ENCODE data around the gene DMBT1.

The DMBT1 gene

GRCh38 chr10:122674781-122675180, 114.2 kb downstream of the DMBT1 start:
- H3K36me3 Mint-ChIP-seq (ENCODE audit: low read depth), result no peaks in the 10 kb centered on the region
- H3K4me1 Mint-ChIP-seq (ENCODE audit: low read depth), result no peaks in the 10 kb centered on the region
- H3K27me3 Mint-ChIP-seq, result peaks cover 8% of the 10 kb centered on the region
- no peak overlapping the region for H3K27ac Mint-ChIP-seq
- H3K9me3 Mint-ChIP-seq, result no peaks in the 10 kb centered on the region
- H3K4me3 Mint-ChIP-seq, result no peak overlapping the region

GRCh38 chr10:122675278-122675677, 114.7 kb downstream of the DMBT1 start:
- H3K4me1 Mint-ChIP-seq (ENCODE audit: low read depth), result no peaks in the 10 kb centered on the region
- no peak overlapping the region for H3K4me3 Mint-ChIP-seq
- no peak overlapping the region for H3K27ac Mint-ChIP-seq
- no peaks in the 10 kb centered on the region for H3K36me3 Mint-ChIP-seq (ENCODE audit: low read depth)
- peaks cover 8% of the 10 kb centered on the region for H3K27me3 Mint-ChIP-seq
- no peaks in the 10 kb centered on the region for H3K9me3 Mint-ChIP-seq

- no peaks in the 10 kb centered on the region for H3K9me3 Mint-ChIP-seq
- no peaks in the 10 kb centered on the region for H3K4me1 Mint-ChIP-seq (ENCODE audit: low read depth)
- H3K36me3 Mint-ChIP-seq (ENCODE audit: low read depth), result no peaks in the 10 kb centered on the region
- no peak overlapping the region for H3K4me3 Mint-ChIP-seq
- peaks cover 8% of the 10 kb centered on the region for H3K27me3 Mint-ChIP-seq
- H3K27ac Mint-ChIP-seq, result no peak overlapping the region
These were observed 117.7 kb downstream of the DMBT1 start for GRCh38 chr10:122678266-122678665.

GRCh38 chr10:122682522-122682921, 122.0 kb downstream of the DMBT1 start:
- Mint-ChIP-seq H3K27me3 (peaks cover 21% of the 10 kb centered on the region), H3K4me1 (ENCODE audit: low read depth) (no peaks in the 10 kb centered on the region), H3K27ac (no peak overlapping the region), H3K9me3 (no peaks in the 10 kb centered on the region), H3K4me3 (no peak overlapping the region), H3K36me3 (ENCODE audit: low read depth) (no peaks in the 10 kb centered on the region)

- Mint-ChIP-seq H3K9me3 (no peaks in the 10 kb centered on the region), H3K4me1 (ENCODE audit: low read depth) (no peaks in the 10 kb centered on the region), H3K4me3 (no peak overlapping the region), H3K27ac (no peak overlapping the region), H3K36me3 (ENCODE audit: low read depth) (no peaks in the 10 kb centered on the region), H3K27me3 (peaks cover 24% of the 10 kb centered on the region)
These were observed 127.9 kb downstream of the DMBT1 start for GRCh38 chr10:122688293-122688989.

GRCh38 chr10:122689146-122689820, 128.7 kb downstream of the DMBT1 start:
- H3K4me3 Mint-ChIP-seq, result no peak overlapping the region
- H3K36me3 Mint-ChIP-seq (ENCODE audit: low read depth), result no peaks in the 10 kb centered on the region
- H3K27me3 Mint-ChIP-seq, result peaks cover 24% of the 10 kb centered on the region
- no peaks in the 10 kb centered on the region for H3K4me1 Mint-ChIP-seq (ENCODE audit: low read depth)
- no peaks in the 10 kb centered on the region for H3K9me3 Mint-ChIP-seq
- H3K27ac Mint-ChIP-seq, result no peak overlapping the region

GRCh38 chr10:122692744-122693143, 132.2 kb downstream of the DMBT1 start:
- Mint-ChIP-seq H3K4me1 (ENCODE audit: low read depth) (no peaks in the 10 kb centered on the region), H3K36me3 (ENCODE audit: low read depth) (no peaks in the 10 kb centered on the region), H3K27me3 (peaks cover 11% of the 10 kb centered on the region), H3K27ac (no peak overlapping the region), H3K4me3 (no peak overlapping the region), H3K9me3 (no peaks in the 10 kb centered on the region)

Measured in stimulated activated naive CD8-positive, alpha-beta T cell treated with anti-CD3 and anti-CD28 coated beads, Interleukin-15, Interleukin-2, amounts not matched to agents 100 ng/mL and 50 ng/mL, for 24 hours (primary cell).